H9 (cell line): ENCODE measurements around the gene RIIAD1. TPM values are rescaled to one million over a fixed set of nuclear protein-coding genes. Genes with fewer than 3 reads are reported as not detected.
"Not testable (repeated sequence)": the region's sequence is repeated elsewhere in the genome, so short reads cannot be mapped to it uniquely, and the experiment has no call there.

Source experiments
- DNase-seq: peaks from one replicate; pipeline ENCODE4 v3.0.0-alpha.2; 2017
- H2AFZ ChIP-seq: one replicate; pipeline ENCODE4 v1.6.1; 2013; ENCODE audit warnings: mild to moderate bottlenecking, low read length, control low read depth, moderate library complexity
- H2AK5ac ChIP-seq: 2 replicates; pipeline ENCODE4 v1.6.1; 2013; ENCODE audit warnings: low read length, control low read depth, mixed read lengths; ENCODE audit not compliant: insufficient read length
- H2BK120ac ChIP-seq: one replicate; pipeline ENCODE4 v1.6.1; 2013; ENCODE audit warnings: low read depth, mild to moderate bottlenecking, low read length, control low read depth, inconsistent platforms; ENCODE audit not compliant: poor library complexity, severe bottlenecking
- H2BK12ac ChIP-seq: 2 replicates; pipeline ENCODE4 v1.6.1; 2013; ENCODE audit warnings: low read length, control low read depth, mixed read lengths, low read depth; ENCODE audit not compliant: insufficient read length
- H2BK15ac ChIP-seq: 2 replicates; pipeline ENCODE4 v1.6.1; 2013; ENCODE audit warnings: low read depth, low read length, control low read depth
- H2BK20ac ChIP-seq: one replicate; pipeline ENCODE4 v1.6.1; 2013; ENCODE audit warnings: low read depth, mild to moderate bottlenecking, low read length, control low read depth, inconsistent platforms; ENCODE audit not compliant: poor library complexity, severe bottlenecking
- H2BK5ac ChIP-seq: 2 replicates; pipeline ENCODE4 v1.6.1; 2013; ENCODE audit warnings: low read length, control low read depth, mixed read lengths; ENCODE audit not compliant: insufficient read length
- H3K14ac ChIP-seq: 2 replicates; pipeline ENCODE4 v1.6.1; 2013; ENCODE audit warnings: low read length, control low read depth; ENCODE audit not compliant: insufficient read depth
- H3K18ac ChIP-seq: 2 replicates; pipeline ENCODE4 v1.6.1; 2013; ENCODE audit warnings: low read depth, mild to moderate bottlenecking, mixed read lengths, low read length, control low read depth; ENCODE audit not compliant: insufficient read length
- H3K23ac ChIP-seq: 2 replicates; pipeline ENCODE4 v1.6.1; 2013; ENCODE audit warnings: low read length, control low read depth, mixed read lengths, low read depth; ENCODE audit not compliant: insufficient read length
- H3K23me2 ChIP-seq: 2 replicates; pipeline ENCODE4 v1.6.1; 2013; ENCODE audit warnings: low read depth, mild to moderate bottlenecking, mixed read lengths, low read length, control low read depth; ENCODE audit not compliant: insufficient read length, poor library complexity, severe bottlenecking
- H3K27ac ChIP-seq: 2 replicates; pipeline ENCODE4 v1.5.1; 2013; ENCODE audit warnings: low read length, control low read depth, mixed read lengths, low read depth; ENCODE audit not compliant: insufficient read length
- H3K27me3 ChIP-seq: 2 replicates; pipeline ENCODE4 v1.6.1; 2013; ENCODE audit warnings: low read length, control low read depth, inconsistent platforms; ENCODE audit not compliant: insufficient read depth
- H3K4ac ChIP-seq: 2 replicates; pipeline ENCODE4 v1.6.1; 2013; ENCODE audit warnings: low read depth, mild to moderate bottlenecking, control low read depth, inconsistent platforms, low read length, moderate library complexity
- H3K4me1 ChIP-seq: 2 replicates; pipeline ENCODE4 v1.6.1; 2013; ENCODE audit warnings: low read length, control low read depth, inconsistent platforms; ENCODE audit not compliant: insufficient read depth
- H3K4me2 ChIP-seq: 2 replicates; pipeline ENCODE4 v1.6.1; 2013; ENCODE audit warnings: low read length, control low read depth, mixed read lengths; ENCODE audit not compliant: insufficient read length, insufficient read depth
- H3K56ac ChIP-seq: 2 replicates; pipeline ENCODE4 v1.6.1; 2013; ENCODE audit warnings: low read depth, mild to moderate bottlenecking, mixed read lengths, low read length, control low read depth; ENCODE audit not compliant: insufficient read length
- H3K79me1 ChIP-seq: 2 replicates; pipeline ENCODE4 v1.6.1; 2013; ENCODE audit warnings: low read depth, mild to moderate bottlenecking, moderate library complexity, low read length, control low read depth, inconsistent platforms; ENCODE audit not compliant: insufficient read depth, poor library complexity, severe bottlenecking
- H3K79me2 ChIP-seq: 2 replicates; pipeline ENCODE4 v1.6.1; 2013; ENCODE audit warnings: low read length, control low read depth, inconsistent platforms; ENCODE audit not compliant: insufficient read depth
- H3K9ac ChIP-seq: 2 replicates; pipeline ENCODE4 v1.6.1; 2013; ENCODE audit warnings: low read length, control low read depth, mixed read lengths; ENCODE audit not compliant: insufficient read length; ENCODE audit errors: extremely low read depth
- H3K9me3 ChIP-seq: one replicate; pipeline ENCODE4 v1.6.1; 2013; ENCODE audit warnings: low read depth, low read length, inconsistent platforms; ENCODE audit not compliant: control insufficient read depth
- H3T11ph ChIP-seq: one replicate; pipeline ENCODE4 v1.6.1; 2013; ENCODE audit warnings: mild to moderate bottlenecking, low read length, control low read depth, inconsistent platforms
- H4K20me1 ChIP-seq: one replicate; pipeline ENCODE4 v1.6.1; 2013; ENCODE audit not compliant: control insufficient read depth, insufficient read length, insufficient read depth
- H4K5ac ChIP-seq: 2 replicates; pipeline ENCODE4 v1.6.1; 2013; ENCODE audit warnings: low read depth, mild to moderate bottlenecking, mixed read lengths, low read length, control low read depth; ENCODE audit not compliant: insufficient read length
- H4K8ac ChIP-seq: replicated peaks from 2 replicates; pipeline ENCODE4 v1.6.1; 2013; ENCODE audit warnings: low read length, control low read depth, mixed read lengths, low read depth; ENCODE audit not compliant: insufficient read length
- H4K91ac ChIP-seq: 2 replicates; pipeline ENCODE4 v1.6.1; 2013; ENCODE audit warnings: low read depth, mild to moderate bottlenecking, moderate library complexity, mixed read lengths, low read length, control low read depth; ENCODE audit not compliant: insufficient read length
- H3K27ac Mint-ChIP-seq, 3 experiments: 2 replicates in 2 of 3; 3 replicates in 1 of 3; pipeline ENCODE4 v1.8.0; 2020 to 2021; ENCODE audit warnings: mixed read lengths in 3 of 3, mild to moderate bottlenecking in 1 of 3, moderate library complexity in 1 of 3
- H3K27me3 Mint-ChIP-seq: 2 replicates; pipeline ENCODE4 v1.8.0; 2021; ENCODE audit warnings: low read depth, mild to moderate bottlenecking, moderate library complexity, mixed read lengths
- H3K36me3 Mint-ChIP-seq, 3 experiments: 2 replicates in 2 of 3; 3 replicates in 1 of 3; pipeline ENCODE4 v1.8.0; 2020 to 2021; ENCODE audit warnings: low read depth in 3 of 3, mixed read lengths in 3 of 3; ENCODE audit not compliant: insufficient read depth in 1 of 3
- H3K4me1 Mint-ChIP-seq, 2 experiments: 2 replicates each; pipeline ENCODE4 v1.8.0; 2020; ENCODE audit warnings: mixed read lengths in 2 of 2
- H3K4me3 Mint-ChIP-seq, 2 experiments: 2 replicates in 1 of 2; 3 replicates in 1 of 2; pipeline ENCODE4 v1.8.0; 2020 to 2021; ENCODE audit warnings: mild to moderate bottlenecking in 2 of 2, mixed read lengths in 2 of 2, moderate library complexity in 1 of 2
- H3K9me3 Mint-ChIP-seq, 2 experiments: 2 replicates in 1 of 2; 3 replicates in 1 of 2; pipeline ENCODE4 v1.8.0; 2020; ENCODE audit warnings: mild to moderate bottlenecking in 2 of 2, mixed read lengths in 2 of 2, moderate library complexity in 1 of 2
- WGBS: extraction: QIAGEN DNeasy Blood & Tissue Kit; methylation state at CpG from one replicate; pipeline ENCODE4 v1.1.7; 2013; ENCODE audit warnings: missing lambda C conversion rate, low lambda C conversion rate, mixed read lengths; ENCODE audit not compliant: insufficient read length; ENCODE audit errors: extremely low coverage; 5-methylcytosine and 5-hydroxymethylcytosine counted together
- total RNA-seq: library from RNA; stranded (reverse); gene quantifications from 2 replicates; pipeline ENCODE4 v1.2.1, GENCODE V29; 2021
- TF ChIP-seq, protein P1 (sequence below): fragments of 200-600 bp; sonication (generic); conservative IDR thresholded peaks from 3 replicates; pipeline ENCODE4 v1.8.0; 2021; ENCODE audit warnings: antibody characterized with exemption, mild to moderate bottlenecking

Gene RIIAD1
- total RNA-seq, 1 experiment from 2014 or later: 1.4 TPM

DNA sequence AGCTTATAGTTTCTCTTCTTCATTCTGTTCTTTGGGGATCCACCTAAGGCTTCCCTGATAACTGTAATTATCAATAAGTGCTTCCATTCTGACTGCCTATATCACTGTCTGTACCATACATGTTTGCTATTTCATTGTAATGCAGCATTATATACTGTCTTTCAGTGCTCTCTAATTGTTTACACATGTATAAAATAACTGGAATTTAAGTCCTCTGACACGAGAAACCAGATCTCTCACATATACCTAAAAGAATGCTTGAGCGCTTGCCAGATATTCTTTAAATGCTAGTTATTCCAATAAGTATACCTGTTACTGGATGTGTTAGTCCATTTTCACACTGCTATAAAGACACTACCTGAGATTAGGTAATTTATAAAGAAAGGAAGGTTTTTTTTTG, 39.4 kb upstream of the RIIAD1 start:
- H3K4ac ChIP-seq: no peak overlapping the region
- H2AK5ac ChIP-seq: no peak overlapping the region
- H2AFZ ChIP-seq: no peak overlapping the region
- H3K56ac ChIP-seq: no peak overlapping the region
- H2BK20ac ChIP-seq: no peak overlapping the region
- no peak overlapping the region for H3K27ac Mint-ChIP-seq
- H4K8ac ChIP-seq: no peak overlapping the region
- no peak overlapping the region for H3K4me2 ChIP-seq
- H2BK5ac ChIP-seq: no peak overlapping the region
- H2BK15ac ChIP-seq: no peak overlapping the region
- H3K4me1 Mint-ChIP-seq: no peaks in the 10 kb centered on the region
- H3K27me3 ChIP-seq: no peaks in the 10 kb centered on the region
- TF ChIP-seq, protein P1, sequence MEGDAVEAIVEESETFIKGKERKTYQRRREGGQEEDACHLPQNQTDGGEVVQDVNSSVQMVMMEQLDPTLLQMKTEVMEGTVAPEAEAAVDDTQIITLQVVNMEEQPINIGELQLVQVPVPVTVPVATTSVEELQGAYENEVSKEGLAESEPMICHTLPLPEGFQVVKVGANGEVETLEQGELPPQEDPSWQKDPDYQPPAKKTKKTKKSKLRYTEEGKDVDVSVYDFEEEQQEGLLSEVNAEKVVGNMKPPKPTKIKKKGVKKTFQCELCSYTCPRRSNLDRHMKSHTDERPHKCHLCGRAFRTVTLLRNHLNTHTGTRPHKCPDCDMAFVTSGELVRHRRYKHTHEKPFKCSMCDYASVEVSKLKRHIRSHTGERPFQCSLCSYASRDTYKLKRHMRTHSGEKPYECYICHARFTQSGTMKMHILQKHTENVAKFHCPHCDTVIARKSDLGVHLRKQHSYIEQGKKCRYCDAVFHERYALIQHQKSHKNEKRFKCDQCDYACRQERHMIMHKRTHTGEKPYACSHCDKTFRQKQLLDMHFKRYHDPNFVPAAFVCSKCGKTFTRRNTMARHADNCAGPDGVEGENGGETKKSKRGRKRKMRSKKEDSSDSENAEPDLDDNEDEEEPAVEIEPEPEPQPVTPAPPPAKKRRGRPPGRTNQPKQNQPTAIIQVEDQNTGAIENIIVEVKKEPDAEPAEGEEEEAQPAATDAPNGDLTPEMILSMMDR: no peak
- no peak overlapping the region for H2BK12ac ChIP-seq
- H3K18ac ChIP-seq: no peak overlapping the region
- no peak for DNase-seq
- no peak overlapping the region for H3K23ac ChIP-seq
- peaks cover 2 to 28% (median 6%) of the 10 kb centered on the region in 3 experiments; a peak in 3 of 7 replicates for H3K36me3 Mint-ChIP-seq
- H3T11ph ChIP-seq: no peak overlapping the region
- no peaks in the 10 kb centered on the region for H3K79me2 ChIP-seq
- H3K27ac ChIP-seq: no peak overlapping the region
- H3K9ac ChIP-seq: no peak overlapping the region
- no peak overlapping the region for H4K5ac ChIP-seq
- no peak overlapping the region for H2BK120ac ChIP-seq
- H4K20me1 ChIP-seq: no peaks in the 10 kb centered on the region
- no peaks in the 10 kb centered on the region for H3K9me3 ChIP-seq
- no peak overlapping the region for H3K14ac ChIP-seq
- H3K4me3 Mint-ChIP-seq: no peak overlapping the region
- H3K23me2 ChIP-seq: no peaks in the 10 kb centered on the region
- no peaks in the 10 kb centered on the region for H3K9me3 Mint-ChIP-seq
- no peak overlapping the region for H4K91ac ChIP-seq
- H3K4me1 ChIP-seq: no peaks in the 10 kb centered on the region
- H3K27me3 Mint-ChIP-seq: no peaks in the 10 kb centered on the region
- no peaks in the 10 kb centered on the region for H3K79me1 ChIP-seq
- no CpG with 5 or more reads among the region's 2 CpGs for WGBS

- not testable (repeated sequence) for H4K5ac ChIP-seq, H2BK12ac ChIP-seq, H3K27me3 ChIP-seq, H4K8ac ChIP-seq, H3K56ac ChIP-seq, H3K23ac ChIP-seq, H3K79me2 ChIP-seq, H3K4ac ChIP-seq, H3K4me1 Mint-ChIP-seq, H3K27ac Mint-ChIP-seq, H3K14ac ChIP-seq, H3K9ac ChIP-seq, H2AFZ ChIP-seq, H2BK120ac ChIP-seq, H3K79me1 ChIP-seq, H2BK20ac ChIP-seq, H3K9me3 Mint-ChIP-seq, H2BK5ac ChIP-seq, H3K23me2 ChIP-seq, H4K91ac ChIP-seq, H2AK5ac ChIP-seq, H3K4me1 ChIP-seq, H2BK15ac ChIP-seq, DNase-seq, H4K20me1 ChIP-seq, H3K18ac ChIP-seq, H3K4me3 Mint-ChIP-seq, H3K9me3 ChIP-seq, H3K27me3 Mint-ChIP-seq, H3K27ac ChIP-seq, H3T11ph ChIP-seq, H3K4me2 ChIP-seq
- H3K36me3 Mint-ChIP-seq: peaks cover 2 to 27% (median 9%) of the 10 kb centered on the region in 3 experiments; a peak in 3 of 7 replicates
- no CpG with 5 or more reads among the region's 7 CpGs for WGBS
Observed at GRCh38 chr1:151682901-151683300, 38.4 kb upstream of the RIIAD1 start.
